ENCODE results near the gene PPP2R5C. TPM values are rescaled to one million over a fixed set of nuclear protein-coding genes. Genes with fewer than 3 reads are reported as not detected.

The PPP2R5C gene
- total and polyA plus RNA-seq, 9 of the 15 experiments (the other 6 are each of a cell fraction or from before 2014, with no cell fraction given) = 284 to 617 (median 395) TPM

DNA sequence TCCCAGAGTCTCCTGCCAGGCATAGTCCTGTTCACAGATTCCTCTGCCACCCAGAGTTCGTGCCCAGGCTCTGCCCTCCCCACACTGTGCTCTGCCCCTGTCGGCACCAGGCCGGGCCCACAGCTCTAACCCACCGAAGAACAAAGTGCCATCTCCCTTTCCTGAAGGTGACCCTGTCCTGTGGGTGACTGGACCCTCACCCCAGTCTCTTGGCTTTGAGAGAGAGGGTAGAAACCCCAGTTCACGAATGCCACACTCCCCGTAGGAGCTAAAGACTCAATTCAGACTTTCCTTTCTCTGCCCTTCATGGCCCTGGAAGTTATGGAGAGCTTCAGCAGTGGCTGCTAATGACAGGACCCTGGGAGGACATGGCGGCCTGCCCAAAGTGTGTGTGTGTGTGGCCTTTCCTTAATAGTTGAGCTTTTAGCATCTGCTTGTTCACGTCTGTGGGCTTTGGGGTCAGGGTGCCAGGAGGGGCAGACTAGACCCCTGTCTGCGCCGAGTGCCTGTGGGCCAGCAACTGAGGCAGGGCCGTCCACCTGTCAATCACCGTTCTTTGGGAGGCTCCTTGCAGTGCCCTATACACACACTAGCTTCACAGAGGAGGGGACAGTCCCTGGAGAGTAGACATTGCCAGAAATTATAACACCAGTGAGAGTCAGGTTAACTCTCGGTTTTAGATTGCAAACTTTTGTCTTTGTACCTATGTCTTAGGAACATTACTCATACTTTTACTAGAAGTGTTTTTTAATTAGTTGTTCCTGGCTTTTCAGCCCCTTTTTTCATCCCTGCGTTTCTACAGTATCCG, 118.2 kb downstream of the PPP2R5C start:
- H3K4me1 ChIP-seq (replicated peaks in 1 of 2; ENCODE audit: control insufficient read depth in 2 of 2, insufficient read depth in 2 of 2, low read length in 2 of 2) = peaks cover 8 to 11% of the 10 kb centered on the region in 2 experiments; a peak in 4 of 5 replicates
- no peaks in the 10 kb centered on the region for H3K9me3 ChIP-seq (replicated peaks; ENCODE audit: control insufficient read depth, insufficient read depth, low read depth, low read length)
- 0 out of 2 replicates have a peak, but pooled peaks cover under 1% of the 10 kb centered on the region for H4K20me1 ChIP-seq (replicated peaks; ENCODE audit: control insufficient read depth, insufficient read depth, low read length)
- H2AFZ ChIP-seq (ENCODE audit: low read depth, low read length) = no peak overlapping the region
- no peaks in the 10 kb centered on the region for H3K27me3 ChIP-seq (ENCODE audit: control insufficient read depth in 2 of 2, insufficient read depth in 2 of 2, low read length in 2 of 2)
- H3K27ac ChIP-seq (ENCODE audit: extremely low read depth, low read depth, low read length) = no peak overlapping the region
- intact Hi-C loops (cut with micrococcal nuclease) (no loop called here), in situ Hi-C loops (cut with MboI) (no loop called here)
- POLR2A ChIA-PET = interaction anchor here (0.7 kb wide), 1 partner anchor 67 kb away, joined by 3 read pairs; no protein-coding TSS in a partner anchor
- H3K4me3 ChIP-seq = no peak overlapping the region
- H3K4me2 ChIP-seq (ENCODE audit: insufficient read depth, low read length) = no peak overlapping the region
- no TSS peak for BruUV-seq (replicated peaks)
- WGBS (ENCODE audit: insufficient coverage, low coverage, missing lambda C conversion rate) = 91% methylated on average over 11 of the region's 15 CpGs
- peaks cover 84% of the 10 kb centered on the region for H3K36me3 ChIP-seq (ENCODE audit: control insufficient read depth, insufficient read depth, low read length)
- peaks cover 63% of the 10 kb centered on the region for H3K79me2 ChIP-seq (ENCODE audit: control insufficient read depth, insufficient read depth, low read length)
- FAIRE-seq (no peak), ATAC-seq (no peak), DNase-seq (ENCODE audit: extremely low read depth in 1 of 4, low spot score in 3 of 4) (no peak)
- no peak for TF ChIP-seq ZNF79 (CRISPR knock-in tag; IDR thresholded peaks at IDR 0.05; ENCODE audit: low read depth)
- peak; percentile 23 for TF ChIP-seq RBM22 (IDR thresholded peaks at IDR 0.05; ENCODE audit: low read depth, low read length, poor library complexity, severe bottlenecking)
- 0 out of 2 replicates have a peak, but pooled peaks have one; percentile 28 for TF ChIP-seq POLR2G (IDR thresholded peaks at IDR 0.05; ENCODE audit: low read depth, low read length)
- no peak overlapping the region for H3K9ac ChIP-seq (ENCODE audit: insufficient read depth in 1 of 2, low read depth in 2 of 2, low read length in 2 of 2)
- CTCF ChIA-PET (ENCODE audit: low intra/inter-chr PET ratio) = no interaction called here
- no peaks in the 10 kb centered on the region for H3K9me1 ChIP-seq (ENCODE audit: control insufficient read depth, insufficient read depth, low read length)

- H3K4me1 ChIP-seq (replicated peaks in 1 of 2; ENCODE audit: control insufficient read depth in 2 of 2, insufficient read depth in 2 of 2, low read length in 2 of 2) = peaks cover 2 to 17% of the 10 kb centered on the region in 2 experiments; a peak in 3 of 5 replicates
- ChIA-PET CTCF (ENCODE audit: low intra/inter-chr PET ratio) (no interaction called here), POLR2A (no interaction called here)
- no peaks in the 10 kb centered on the region for H3K9me3 ChIP-seq (replicated peaks; ENCODE audit: control insufficient read depth, insufficient read depth, low read depth, low read length)
- no peak for DNase-seq (ENCODE audit: extremely low read depth in 1 of 4, low spot score in 3 of 4)
- FAIRE-seq = no peak
- peaks cover 82% of the 10 kb centered on the region for H3K36me3 ChIP-seq (ENCODE audit: control insufficient read depth, insufficient read depth, low read length)
- no peaks in the 10 kb centered on the region for H3K9me1 ChIP-seq (ENCODE audit: control insufficient read depth, insufficient read depth, low read length)
- peaks cover 46% of the 10 kb centered on the region for H3K79me2 ChIP-seq (ENCODE audit: control insufficient read depth, insufficient read depth, low read length)
- in situ Hi-C loops (cut with MboI) (no loop called here), intact Hi-C loops (cut with micrococcal nuclease) (no loop called here)
- 86% methylated on average over 10 of the region's 11 CpGs for WGBS (ENCODE audit: insufficient coverage, low coverage, missing lambda C conversion rate)
- no peak overlapping the region for H3K4me2 ChIP-seq (ENCODE audit: insufficient read depth, low read length)
- no peak overlapping the region for H3K9ac ChIP-seq (ENCODE audit: insufficient read depth in 1 of 2, low read depth in 2 of 2, low read length in 2 of 2)
- no TSS peak for BruUV-seq (replicated peaks)
- ATAC-seq = no peak
- peaks cover 4% of the 10 kb centered on the region; the same call in 1 of the 2 replicates for H4K20me1 ChIP-seq (replicated peaks; ENCODE audit: control insufficient read depth, insufficient read depth, low read length)
- no peak overlapping the region for H3K27ac ChIP-seq (ENCODE audit: extremely low read depth, low read depth, low read length)
- no peak overlapping the region for H3K4me3 ChIP-seq
- H3K27me3 ChIP-seq (ENCODE audit: control insufficient read depth in 2 of 2, insufficient read depth in 2 of 2, low read length in 2 of 2) = no peaks in the 10 kb centered on the region
- no peak overlapping the region for H2AFZ ChIP-seq (ENCODE audit: low read depth, low read length)
- TF ChIP-seq, protein P1, sequence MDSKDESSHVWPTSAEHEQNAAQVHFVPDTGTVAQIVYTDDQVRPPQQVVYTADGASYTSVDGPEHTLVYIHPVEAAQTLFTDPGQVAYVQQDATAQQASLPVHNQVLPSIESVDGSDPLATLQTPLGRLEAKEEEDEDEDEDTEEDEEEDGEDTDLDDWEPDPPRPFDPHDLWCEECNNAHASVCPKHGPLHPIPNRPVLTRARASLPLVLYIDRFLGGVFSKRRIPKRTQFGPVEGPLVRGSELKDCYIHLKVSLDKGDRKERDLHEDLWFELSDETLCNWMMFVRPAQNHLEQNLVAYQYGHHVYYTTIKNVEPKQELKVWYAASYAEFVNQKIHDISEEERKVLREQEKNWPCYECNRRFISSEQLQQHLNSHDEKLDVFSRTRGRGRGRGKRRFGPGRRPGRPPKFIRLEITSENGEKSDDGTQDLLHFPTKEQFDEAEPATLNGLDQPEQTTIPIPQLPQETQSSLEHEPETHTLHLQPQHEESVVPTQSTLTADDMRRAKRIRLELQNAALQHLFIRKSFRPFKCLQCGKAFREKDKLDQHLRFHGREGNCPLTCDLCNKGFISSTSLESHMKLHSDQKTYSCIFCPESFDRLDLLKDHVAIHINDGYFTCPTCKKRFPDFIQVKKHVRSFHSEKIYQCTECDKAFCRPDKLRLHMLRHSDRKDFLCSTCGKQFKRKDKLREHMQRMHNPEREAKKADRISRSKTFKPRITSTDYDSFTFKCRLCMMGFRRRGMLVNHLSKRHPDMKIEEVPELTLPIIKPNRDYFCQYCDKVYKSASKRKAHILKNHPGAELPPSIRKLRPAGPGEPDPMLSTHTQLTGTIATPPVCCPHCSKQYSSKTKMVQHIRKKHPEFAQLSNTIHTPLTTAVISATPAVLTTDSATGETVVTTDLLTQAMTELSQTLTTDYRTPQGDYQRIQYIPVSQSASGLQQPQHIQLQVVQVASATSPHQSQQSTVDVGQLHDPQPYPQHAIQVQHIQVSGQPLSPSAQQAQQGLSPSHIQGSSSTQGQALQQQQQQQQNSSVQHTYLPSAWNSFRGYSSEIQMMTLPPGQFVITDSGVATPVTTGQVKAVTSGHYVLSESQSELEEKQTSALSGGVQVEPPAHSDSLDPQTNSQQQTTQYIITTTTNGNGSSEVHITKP (IDR thresholded peaks at IDR 0.05; ENCODE audit: partially characterized antibody) = no peak
- TF ChIP-seq ZNF507 (tag; conservative IDR thresholded peaks at IDR 0.05) (no peak), CHD4 (IDR thresholded peaks at IDR 0.05; ENCODE audit: insufficient read depth, insufficient replicate concordance, low read depth, low read length, poor library complexity, severe bottlenecking) (no peak), HDGF (IDR thresholded peaks at IDR 0.05) (no peak), PHB2 (IDR thresholded peaks at IDR 0.05; ENCODE audit: low read depth) (no peak), NFE2 (IDR thresholded peaks at IDR 0.05; ENCODE audit: low read depth) (no peak)
- TF ChIP-seq, protein P2, sequence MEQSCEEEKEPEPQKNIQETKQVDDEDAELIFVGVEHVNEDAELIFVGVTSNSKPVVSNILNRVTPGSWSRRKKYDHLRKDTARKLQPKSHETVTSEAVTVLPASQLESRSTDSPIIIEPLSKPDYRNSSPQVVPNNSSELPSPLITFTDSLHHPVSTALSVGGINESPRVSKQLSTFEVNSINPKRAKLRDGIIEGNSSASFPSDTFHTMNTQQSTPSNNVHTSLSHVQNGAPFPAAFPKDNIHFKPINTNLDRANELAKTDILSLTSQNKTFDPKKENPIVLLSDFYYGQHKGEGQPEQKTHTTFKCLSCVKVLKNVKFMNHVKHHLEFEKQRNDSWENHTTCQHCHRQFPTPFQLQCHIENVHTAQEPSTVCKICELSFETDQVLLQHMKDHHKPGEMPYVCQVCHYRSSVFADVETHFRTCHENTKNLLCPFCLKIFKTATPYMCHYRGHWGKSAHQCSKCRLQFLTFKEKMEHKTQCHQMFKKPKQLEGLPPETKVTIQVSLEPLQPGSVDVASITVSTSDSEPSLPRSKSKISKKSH (CRISPR knock-in tag; IDR thresholded peaks at IDR 0.05) = no peak
Observed at GRCh38 chr14:101881426-101881825, 119.9 kb downstream of the PPP2R5C start.
